ENCODE measurements around the gene NPTN. TPM values are rescaled to one million over a fixed set of nuclear protein-coding genes. Genes with fewer than 3 reads are reported as not detected.

The NPTN gene
- total RNA-seq, 1 donor from 2014 or later = 227 TPM

GRCh38 chr15:73515527-73515926 lies 117.7 kb downstream of the NPTN start:
- intact Hi-C loops (cut with micrococcal nuclease) = no loop called here
- H3K27ac ChIP-seq (replicated peaks) = peak overlapping the region; percentile 79
- H3K27me3 ChIP-seq (ENCODE audit: low read depth) = no peaks in the 10 kb centered on the region

More at GRCh38 chr15:73515527-73515926, 117.7 kb downstream of the NPTN start:
- TF ChIP-seq CTCF (IDR thresholded peaks at IDR 0.05; ENCODE audit: borderline replicate concordance) = no peak
- Histone ChIP-seq H3K36me3 (no peaks in the 10 kb centered on the region), H3K4me3 (no peak overlapping the region), H3K9me3 (replicated peaks) (peaks cover 3% of the 10 kb centered on the region), H3K4me1 (peaks cover 36% of the 10 kb centered on the region)
- DNase-seq = no peak

Other genes starting within 250 kb of the NPTN start
- gene REC114, start 190.2 kb downstream of the NPTN start, total RNA-seq = 1.4 TPM
- 32.4 TPM for gene CD276, start 51.0 kb upstream of the NPTN start, total RNA-seq
- gene INSYN1, start 120.0 kb upstream of the NPTN start, total RNA-seq = 121 TPM
- gene TBC1D21, start 240.2 kb upstream of the NPTN start, total RNA-seq = not detected